GM12801 (cell line): ENCODE data around the gene AGXT2.

Source experiments
- CTCF ChIP-seq: IDR thresholded peaks from one replicate; pipeline ENCODE4 v1.5.1; 2011; ENCODE audit warnings: control low read depth; ENCODE audit not compliant: insufficient read length; ENCODE audit errors: extremely low read depth

The AGXT2 gene

DNA sequence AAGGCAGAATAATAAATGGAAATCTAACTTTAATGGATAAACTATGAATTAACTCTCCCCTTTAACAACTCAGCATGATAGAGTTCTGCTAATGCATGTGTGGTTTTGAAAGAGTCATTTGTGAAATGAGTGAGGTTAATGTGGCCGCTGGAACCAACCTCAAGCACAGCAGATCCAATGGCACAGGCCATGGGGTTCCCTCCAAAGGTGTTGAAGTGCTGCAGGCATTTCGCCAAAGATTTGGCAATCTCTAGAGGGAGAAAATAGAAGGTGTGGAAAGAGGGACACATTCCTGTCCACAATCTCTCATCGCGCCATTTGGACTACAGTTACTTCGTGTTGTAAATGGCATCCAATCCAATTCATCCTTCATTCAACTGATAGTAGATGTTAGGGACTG is 35.0 kb downstream of the AGXT2 start:
- TF ChIP-seq CTCF: no peak

- no peak for TF ChIP-seq CTCF
Observed at GRCh38 chr5:35012365-35012764, 35.4 kb downstream of the AGXT2 start.

- TF ChIP-seq CTCF: no peak
Observed at GRCh38 chr5:35010676-35011075, 37.1 kb downstream of the AGXT2 start.

DNA sequence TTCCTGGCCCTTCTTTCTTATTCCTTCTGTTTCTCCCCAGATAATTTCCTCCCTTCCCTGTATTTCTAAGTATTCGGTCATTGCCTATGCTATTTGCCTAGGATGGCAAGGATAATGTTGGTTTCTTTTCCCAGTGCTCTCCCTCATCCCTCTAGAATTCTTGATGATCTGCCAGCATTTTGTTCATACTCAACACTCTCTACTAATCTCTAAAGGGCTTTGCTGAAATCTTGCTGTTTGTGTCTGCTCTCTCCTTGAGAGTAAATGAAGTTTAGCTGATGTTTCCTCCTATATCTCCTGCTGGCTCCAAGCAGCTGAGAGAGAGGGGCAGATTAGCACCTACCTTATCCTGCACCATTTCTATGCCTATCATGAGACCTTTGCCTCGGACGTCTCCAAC is 38.1 kb downstream of the AGXT2 start:
- no peak for TF ChIP-seq CTCF

- TF ChIP-seq CTCF: no peak
Observed at GRCh38 chr5:35009019-35009418, 38.7 kb downstream of the AGXT2 start.

- TF ChIP-seq CTCF: no peak
Observed at GRCh38 chr5:35004771-35005170, 43.0 kb downstream of the AGXT2 start.

GRCh38 chr5:35004200-35004599 is 43.5 kb downstream of the AGXT2 start:
- no peak for TF ChIP-seq CTCF
